Trophoblast cell (in vitro differentiated cells and primary cell): ENCODE results near the gene KCNJ18.
A peak's percentile ranks its signal among the peaks of the same experiment; 100 is the strongest.
"Not testable (repeated sequence)": the region's sequence is repeated elsewhere in the genome, so short reads cannot be mapped to it uniquely, and the experiment has no call there.

ENCODE experiments used
- DNase-seq, 2 donors: peaks; one replicate each; pipeline ENCODE4 v3.0.0-alpha.2; 2016
- H2AFZ ChIP-seq: 2 replicates; pipeline ENCODE4 v1.6.1; 2013; ENCODE audit warnings: low read length, moderate library complexity, mild to moderate bottlenecking; ENCODE audit not compliant: insufficient read depth, poor library complexity
- H2AK5ac ChIP-seq: 2 replicates; pipeline ENCODE4 v1.6.1; 2013; ENCODE audit warnings: mild to moderate bottlenecking, low read length
- H2BK120ac ChIP-seq: 2 replicates; pipeline ENCODE4 v1.6.1; 2013; ENCODE audit warnings: low read length, mild to moderate bottlenecking, moderate library complexity; ENCODE audit not compliant: insufficient read depth, poor library complexity
- H2BK12ac ChIP-seq: 2 replicates; pipeline ENCODE4 v1.6.1; 2013; ENCODE audit warnings: mild to moderate bottlenecking, low read length, moderate library complexity
- H2BK5ac ChIP-seq: 2 replicates; pipeline ENCODE4 v1.6.1; 2013; ENCODE audit warnings: low read length, low read depth, moderate library complexity, mild to moderate bottlenecking; ENCODE audit not compliant: poor library complexity
- H3K14ac ChIP-seq: 2 replicates; pipeline ENCODE4 v1.6.1; 2013; ENCODE audit warnings: mild to moderate bottlenecking, low read length
- H3K18ac ChIP-seq: 2 replicates; pipeline ENCODE4 v1.6.1; 2013; ENCODE audit warnings: mild to moderate bottlenecking, low read length
- H3K23ac ChIP-seq: 2 replicates; pipeline ENCODE4 v1.6.1; 2013; ENCODE audit warnings: low read length
- H3K27ac ChIP-seq: 2 replicates; pipeline ENCODE4 v1.5.1; 2013; ENCODE audit warnings: low read depth, mild to moderate bottlenecking, inconsistent platforms, low read length, moderate library complexity
- H3K27me3 ChIP-seq: 2 replicates; pipeline ENCODE4 v1.6.1; 2013; ENCODE audit warnings: inconsistent platforms, mild to moderate bottlenecking, low read length, moderate library complexity; ENCODE audit not compliant: insufficient read depth
- H3K36me3 ChIP-seq, 2 experiments: 1 replicate in 1 of 2; 2 replicates in 1 of 2; pipeline ENCODE4 v1.6.1; 2013; ENCODE audit warnings: low read length in 2 of 2, mild to moderate bottlenecking in 2 of 2, moderate library complexity in 1 of 2; ENCODE audit not compliant: insufficient read depth in 2 of 2, control insufficient read depth in 1 of 2
- H3K4ac ChIP-seq: 2 replicates; pipeline ENCODE4 v1.6.1; 2013; ENCODE audit warnings: low read depth, mild to moderate bottlenecking, low read length, moderate library complexity
- H3K4me1 ChIP-seq, 2 experiments: 1 replicate in 1 of 2; 2 replicates in 1 of 2; pipeline ENCODE4 v1.6.1; 2013; ENCODE audit warnings: low read length in 2 of 2, mild to moderate bottlenecking in 2 of 2, moderate library complexity in 1 of 2; ENCODE audit not compliant: insufficient read depth in 2 of 2, control insufficient read depth in 1 of 2
- H3K4me2 ChIP-seq: 2 replicates; pipeline ENCODE4 v1.6.1; 2013; ENCODE audit warnings: inconsistent platforms, mild to moderate bottlenecking, low read length, moderate library complexity
- H3K4me3 ChIP-seq: 2 replicates; pipeline ENCODE4 v1.5.1; 2013; ENCODE audit warnings: mild to moderate bottlenecking, low read depth, low read length, inconsistent platforms
- H3K79me1 ChIP-seq: one replicate; pipeline ENCODE4 v1.6.1; 2013; ENCODE audit warnings: low read length
- H3K79me2 ChIP-seq: 2 replicates; pipeline ENCODE4 v1.6.1; 2013; ENCODE audit warnings: low read length, mild to moderate bottlenecking; ENCODE audit not compliant: control insufficient read depth, insufficient read depth, poor library complexity
- H3K9ac ChIP-seq: 2 replicates; pipeline ENCODE4 v1.6.1; 2013; ENCODE audit warnings: mild to moderate bottlenecking, low read length
- H3K9me3 ChIP-seq: 2 replicates; pipeline ENCODE4 v1.6.1; 2013; ENCODE audit warnings: low read depth, mild to moderate bottlenecking, control low read depth, inconsistent platforms, low read length; ENCODE audit not compliant: insufficient read depth
- H4K12ac ChIP-seq: 2 replicates; pipeline ENCODE4 v1.6.1; 2013; ENCODE audit warnings: low read depth, mild to moderate bottlenecking, low read length, moderate library complexity
- H4K8ac ChIP-seq: 2 replicates; pipeline ENCODE4 v1.6.1; 2013; ENCODE audit warnings: low read depth, mild to moderate bottlenecking, low read length, moderate library complexity
- H4K91ac ChIP-seq: one replicate; pipeline ENCODE4 v1.6.1; 2013; ENCODE audit warnings: low read depth, mild to moderate bottlenecking, low read length, moderate library complexity
- WGBS: extraction: QIAGEN DNeasy Blood & Tissue Kit; methylation state at CpG from one replicate; pipeline ENCODE4 v1.1.7; 2013; ENCODE audit warnings: missing lambda C conversion rate; ENCODE audit not compliant: insufficient read length, insufficient coverage; ENCODE audit errors: extremely low coverage; 5-methylcytosine and 5-hydroxymethylcytosine counted together

Gene KCNJ18

GRCh38 chr17:21689604-21690003 lies 2.7 kb upstream of the KCNJ18 start:
- no CpG with 5 or more reads among the region's 7 CpGs for WGBS
- Histone ChIP-seq H2AFZ (no peak overlapping the region), H4K12ac (no peak overlapping the region), H3K36me3 (no peaks in the 10 kb centered on the region), H3K18ac (no peak overlapping the region), H3K4me3 (no peak overlapping the region), H2AK5ac (no peak overlapping the region), H3K27ac (no peak overlapping the region), H2BK5ac (no peak overlapping the region), H3K14ac (no peak overlapping the region), H3K79me2 (no peaks in the 10 kb centered on the region), H3K9me3 (peaks cover 65% of the 10 kb centered on the region), H3K4me2 (no peak overlapping the region), H3K4me1 (no peaks in the 10 kb centered on the region), H2BK12ac (no peak overlapping the region), H2BK120ac (no peak overlapping the region), H4K8ac (no peak overlapping the region), H3K4ac (no peak overlapping the region), H3K79me1 (no peaks in the 10 kb centered on the region), H4K91ac (no peak overlapping the region), H3K27me3 (no peaks in the 10 kb centered on the region), H3K23ac (no peak overlapping the region), H3K9ac (no peak overlapping the region)
- peak in 1 of 2 donors; percentile 17 for DNase-seq

- not testable (repeated sequence) for H3K4me3 ChIP-seq, H3K79me1 ChIP-seq, H2AFZ ChIP-seq, H3K23ac ChIP-seq, H4K91ac ChIP-seq, H2BK5ac ChIP-seq, H3K14ac ChIP-seq, H3K4me1 ChIP-seq, H3K4me2 ChIP-seq, H3K27me3 ChIP-seq, DNase-seq, H3K4ac ChIP-seq, H3K79me2 ChIP-seq, H3K27ac ChIP-seq, H4K12ac ChIP-seq, H2AK5ac ChIP-seq, H4K8ac ChIP-seq, H3K18ac ChIP-seq, H2BK120ac ChIP-seq, H3K9ac ChIP-seq, H3K36me3 ChIP-seq, H2BK12ac ChIP-seq
- peaks cover 60% of the 10 kb centered on the region for H3K9me3 ChIP-seq
- WGBS, result no CpG with 5 or more reads among the region's 2 CpGs
Observed at GRCh38 chr17:21690811-21691210, 1.5 kb upstream of the KCNJ18 start.

- H3K4me2 ChIP-seq, H3K9ac ChIP-seq, H2BK12ac ChIP-seq, H2BK5ac ChIP-seq, H2AK5ac ChIP-seq, H3K27me3 ChIP-seq, H2BK120ac ChIP-seq, H3K4me3 ChIP-seq, H4K91ac ChIP-seq, H3K4ac ChIP-seq, H2AFZ ChIP-seq, H3K18ac ChIP-seq, H3K27ac ChIP-seq, H4K8ac ChIP-seq, H3K79me2 ChIP-seq, H3K4me1 ChIP-seq, H3K23ac ChIP-seq, H3K36me3 ChIP-seq, H4K12ac ChIP-seq, DNase-seq, H3K79me1 ChIP-seq, H3K14ac ChIP-seq: not testable (repeated sequence)
- no CpG with 5 or more reads among the region's 6 CpGs for WGBS
- peaks cover 57% of the 10 kb centered on the region for H3K9me3 ChIP-seq
Observed at GRCh38 chr17:21691481-21691880, 842 bp upstream of the KCNJ18 start.

- H3K79me2 ChIP-seq, DNase-seq, H3K4me2 ChIP-seq, H3K9ac ChIP-seq, H3K4me1 ChIP-seq, H2AK5ac ChIP-seq, H3K79me1 ChIP-seq, H3K27me3 ChIP-seq, H2BK120ac ChIP-seq, H3K4me3 ChIP-seq, H3K27ac ChIP-seq, H2BK5ac ChIP-seq, H3K23ac ChIP-seq, H3K4ac ChIP-seq, H4K12ac ChIP-seq, H4K8ac ChIP-seq, H3K18ac ChIP-seq, H2BK12ac ChIP-seq, H2AFZ ChIP-seq, H3K14ac ChIP-seq, H4K91ac ChIP-seq, H3K36me3 ChIP-seq: not testable (repeated sequence)
- H3K9me3 ChIP-seq, result peaks cover 54% of the 10 kb centered on the region
- WGBS, result no CpG with 5 or more reads among the region's 12 CpGs
Observed at GRCh38 chr17:21692704-21693065, 362 bp downstream of the KCNJ18 start.
